ENCODE data around the gene CRYBA4. TPM values are rescaled to one million over a fixed set of nuclear protein-coding genes. Genes with fewer than 3 reads are reported as not detected.

CRYBA4 gene
- total and polyA plus RNA-seq, 4 donors = not detected

GRCh38 chr22:26675687-26676268 lies 54.0 kb downstream of the CRYBA4 start:
- no peak for DNase-seq (ENCODE audit: low spot score)
- TF ChIP-seq RXRA (IDR thresholded peaks at IDR 0.05) (no peak), JUND (IDR thresholded peaks at IDR 0.05) (no peak), HNF4A (conservative IDR thresholded peaks at IDR 0.05) (no peak), MAX (IDR thresholded peaks at IDR 0.05) (no peak), FOXA2 (IDR thresholded peaks at IDR 0.05) (no peak), EGR1 (IDR thresholded peaks at IDR 0.05; ENCODE audit: low read depth in 2 of 2) (no peak), ZBTB33 (IDR thresholded peaks at IDR 0.05) (no peak), RAD21 (IDR thresholded peaks at IDR 0.05) (no peak), NR2F2 (IDR thresholded peaks at IDR 0.05) (no peak), TAF1 (conservative IDR thresholded peaks at IDR 0.05) (no peak), GABPA (IDR thresholded peaks at IDR 0.05 in 1 of 2, conservative IDR thresholded peaks at IDR 0.05 in 1 of 2) (no peak), HNF4G (IDR thresholded peaks at IDR 0.05) (no peak), YY1 (IDR thresholded peaks at IDR 0.05) (no peak), FOXA1 (IDR thresholded peaks at IDR 0.05) (no peak), CTCF (IDR thresholded peaks at IDR 0.05; ENCODE audit: low read depth, low read length, missing input control) (no peak), SP1 (IDR thresholded peaks at IDR 0.05) (no peak), REST (IDR thresholded peaks at IDR 0.05) (no peak), ATF3 (IDR thresholded peaks at IDR 0.05) (no peak)
- Histone ChIP-seq H3K4me3 (ENCODE audit: low read depth in 1 of 3, low read length in 3 of 3) (no peak overlapping the region), H3K27me3 (ENCODE audit: control insufficient read depth in 4 of 4, insufficient read depth in 4 of 4, low read length in 3 of 4) (no peaks in the 10 kb centered on the region), H3K36me3 (ENCODE audit: control insufficient read depth in 4 of 4, insufficient read depth in 3 of 4, low read depth in 1 of 4, low read length in 3 of 4) (peaks cover 0 to 2% (median 0%) of the 10 kb centered on the region in 4 donors), H3K27ac (ENCODE audit: low read depth in 1 of 2, low read length in 2 of 2) (no peak overlapping the region), H3K9ac (ENCODE audit: low read depth in 1 of 2, low read length in 2 of 2) (no peak overlapping the region), H3K9me3 (ENCODE audit: control insufficient read depth in 4 of 4, low read length in 3 of 4) (no peaks in the 10 kb centered on the region), H3K4me1 (ENCODE audit: control insufficient read depth in 4 of 4, insufficient read depth in 4 of 4, low read length in 3 of 4) (peaks cover 0 to 20% (median 10%) of the 10 kb centered on the region in 4 donors)
- 97% methylated on average over 4 of the region's 4 CpGs for WGBS

Data from liver (tissue), 9 donors.